ENCODE data around the gene PCCA.
"Not testable (repeated sequence)": the region's sequence is repeated elsewhere in the genome, so short reads cannot be mapped to it uniquely, and the experiment has no call there.

Gene PCCA

GRCh38 chr13:100275746-100276145 is 186.9 kb downstream of the PCCA start:
- TF ChIP-seq CTCF (conservative IDR thresholded peaks at IDR 0.05; ENCODE audit: low read depth, low read length), result no peak
- DNase-seq (ENCODE audit: low read depth), result no peak
- no peak overlapping the region for H3K4me3 ChIP-seq (ENCODE audit: low read depth, low read length)

- no peak overlapping the region for H3K4me3 ChIP-seq (ENCODE audit: low read depth, low read length)
- DNase-seq (ENCODE audit: low read depth), result peak; percentile 23
- TF ChIP-seq CTCF (conservative IDR thresholded peaks at IDR 0.05; ENCODE audit: low read depth, low read length), result no peak
These were observed 191.8 kb downstream of the PCCA start for GRCh38 chr13:100280681-100281080.

GRCh38 chr13:100282306-100282705 is 193.4 kb downstream of the PCCA start:
- not testable (repeated sequence) for DNase-seq (ENCODE audit: low read depth); H3K4me3 ChIP-seq (ENCODE audit: low read depth, low read length)

GRCh38 chr13:100290165-100290801 is 201.4 kb downstream of the PCCA start:
- H3K4me3 ChIP-seq (ENCODE audit: low read depth, low read length), result no peak overlapping the region
- no peak for TF ChIP-seq CTCF (conservative IDR thresholded peaks at IDR 0.05; ENCODE audit: low read depth, low read length)
- DNase-seq (ENCODE audit: low read depth), result peak; percentile 53

DNA sequence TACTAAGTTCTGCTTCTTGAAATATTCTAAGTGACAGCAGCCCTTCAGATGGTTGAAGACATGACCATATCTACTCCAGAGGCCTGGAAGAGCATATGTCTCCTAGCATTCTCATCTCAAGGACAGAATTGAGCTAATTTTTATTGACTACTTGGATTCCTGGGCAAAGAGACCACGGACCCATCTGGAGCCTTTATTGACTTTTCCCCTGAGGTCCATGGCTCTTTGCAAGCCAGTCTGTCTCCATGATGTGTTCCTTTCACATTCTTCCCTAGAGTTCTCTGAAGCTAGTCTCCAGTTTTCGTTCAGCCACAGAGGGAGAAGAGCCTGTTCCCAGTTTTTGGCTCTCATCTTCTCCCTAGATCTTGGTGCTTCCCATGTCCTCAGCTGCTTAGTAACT is 202.7 kb downstream of the PCCA start:
- DNase-seq (ENCODE audit: low read depth), result no peak
- no peak for TF ChIP-seq CTCF (conservative IDR thresholded peaks at IDR 0.05; ENCODE audit: low read depth, low read length)
- no peak overlapping the region for H3K4me3 ChIP-seq (ENCODE audit: low read depth, low read length)

DNA sequence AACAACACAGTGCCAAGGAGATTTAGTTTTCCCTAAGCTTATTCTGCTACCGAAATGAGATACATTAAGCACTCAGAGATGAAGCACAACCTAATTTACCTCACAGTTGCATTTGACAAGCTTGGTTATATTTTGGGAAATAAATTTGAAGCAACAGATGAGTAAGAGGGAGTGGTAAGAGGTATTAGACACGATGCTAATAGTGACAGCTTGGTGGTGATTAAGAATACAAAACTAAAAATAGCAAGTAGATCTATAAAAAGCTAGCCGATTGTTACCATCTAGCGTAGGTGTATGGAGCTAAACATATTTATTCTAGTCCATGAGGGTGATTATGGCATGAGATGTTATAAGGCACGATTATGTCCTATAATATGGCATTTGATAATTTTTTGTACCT is 208.5 kb downstream of the PCCA start:
- TF ChIP-seq CTCF (conservative IDR thresholded peaks at IDR 0.05; ENCODE audit: low read depth, low read length), result no peak
- no peak for DNase-seq (ENCODE audit: low read depth)

GRCh38 chr13:100298116-100298681 is 209.3 kb downstream of the PCCA start:
- TF ChIP-seq CTCF (conservative IDR thresholded peaks at IDR 0.05; ENCODE audit: low read depth, low read length), result no peak
- no peak for DNase-seq (ENCODE audit: low read depth)
- H3K4me3 ChIP-seq (ENCODE audit: low read depth, low read length), result no peak overlapping the region

More for the DNA sequence above, 208.5 kb downstream of the PCCA start:
- no peak overlapping the region for H3K4me3 ChIP-seq (ENCODE audit: low read depth, low read length)
